ENCODE results near the gene MRPL12.
"Not testable (repeated sequence)": the region's sequence is repeated elsewhere in the genome, so short reads cannot be mapped to it uniquely, and the experiment has no call there.

Gene MRPL12

GRCh38 chr17:81738801-81739393, 35.7 kb downstream of the MRPL12 start:
- no peak for DNase-seq

GRCh38 chr17:81739593-81739992, 36.4 kb downstream of the MRPL12 start:
- DNase-seq, result not testable (repeated sequence)

- DNase-seq, result no peak
These were observed 37.3 kb downstream of the MRPL12 start for GRCh38 chr17:81740395-81740961.

GRCh38 chr17:81741049-81741593, 38.0 kb downstream of the MRPL12 start:
- DNase-seq, result no peak

GRCh38 chr17:81741594-81742452, 38.7 kb downstream of the MRPL12 start:
- DNase-seq, result no peak
